ENCODE data around the gene TRIM39. TPM values are rescaled to one million over a fixed set of nuclear protein-coding genes. Genes with fewer than 3 reads are reported as not detected.
"Not testable (repeated sequence)": the region's sequence is repeated elsewhere in the genome, so short reads cannot be mapped to it uniquely, and the experiment has no call there.

Gene TRIM39
- total RNA-seq: 10 to 100 TPM in 2 of 4 donors, 1 to 10 TPM in 2; 7.4 to 16.7 (median 10.0) TPM
- polyA plus RNA-seq: 10 to 100 TPM in 2 of 3 donors, 1 to 10 TPM in 1; 8.9 to 20.9 (median 11.4) TPM
- long read RNA-seq, donor 1, partial matches to known transcripts: 6 of 12 reads
- long read RNA-seq, donor 1, other reads (novel, unspliced or antisense): 3 of 12 reads
- long read RNA-seq, donor 2, transcript TRIM39-205 (8 exons, 3,249 nt): major isoform, 10 of 55 reads
- long read RNA-seq, donor 2, partial matches to known transcripts: 18 of 55 reads
- long read RNA-seq, donor 2, other reads (novel, unspliced or antisense): 23 of 55 reads

GRCh38 chr6:30326526-30327231, at the start of gene TRIM39:
TSS of gene TRIM39 (plus strand) at chr6:30326927. CDS start at chr6:30329318, 2,391 bp downstream.
- 0 to 1% (median 1%) methylated on average over 58 to 90 of the region's 90 CpGs for WGBS, 3 donors
- DNase-seq (peak; percentile 91 to 93), ATAC-seq (peak; percentile 88 to 93 (median 89))
- no peak for TF ChIP-seq CTCF (IDR thresholded peaks at IDR 0.05)
- peaks cover 18% of the 10 kb centered on the region for H3K4me1 ChIP-seq
- intact Hi-C loops (cut with DNase I): loop anchor here (5.0 to 10.0 kb wide), 2 partner anchors 109 to 112 kb away; partner anchors contain the start of gene TRIM26 (in 1 of the 2)
- no peaks in the 10 kb centered on the region for H3K9me3 ChIP-seq
- H3K27me3 ChIP-seq (ENCODE audit: insufficient read depth in 3 of 3, low read length in 2 of 3): no peaks in the 10 kb centered on the region
- H3K27ac ChIP-seq: peak within 1 kb of the TSS; percentile 99
- peak within 1 kb of the TSS; percentile 94 for H3K4me3 ChIP-seq
- peaks cover 4 to 31% of the 10 kb centered on the region in 2 donors for H3K36me3 ChIP-seq (ENCODE audit: insufficient read depth in 1 of 2, low read depth in 1 of 2)

- not testable (repeated sequence) for H3K4me3 ChIP-seq
- peaks cover 71% of the 10 kb centered on the region for H3K9me3 ChIP-seq
- WGBS, 3 donors: 93 to 99% (median 97%) methylated on average over 1 of the region's 1 CpG
Measured at GRCh38 chr6:30280988-30281387, 45.7 kb upstream of the TRIM39 start.

GRCh38 chr6:30282522-30282921, 44.2 kb upstream of the TRIM39 start:
- no peaks in the 10 kb centered on the region for H3K36me3 ChIP-seq (ENCODE audit: insufficient read depth in 1 of 2, low read depth in 1 of 2)
- no peak for TF ChIP-seq CTCF (IDR thresholded peaks at IDR 0.05)
- no peak overlapping the region for H3K27ac ChIP-seq
- ATAC-seq (no peak), DNase-seq (no peak)
- no peaks in the 10 kb centered on the region for H3K27me3 ChIP-seq (ENCODE audit: insufficient read depth in 3 of 3, low read length in 2 of 3)
- no peaks in the 10 kb centered on the region for H3K4me1 ChIP-seq
- 90 to 98% (median 94%) methylated on average over 2 of the region's 2 CpGs for WGBS, 3 donors
- H3K9me3 ChIP-seq: peaks cover 84% of the 10 kb centered on the region
- no peak overlapping the region for H3K4me3 ChIP-seq
- intact Hi-C loops (cut with DNase I): no loop called here

More at GRCh38 chr6:30280988-30281387, 45.7 kb upstream of the TRIM39 start:
- H3K27me3 ChIP-seq (ENCODE audit: insufficient read depth in 3 of 3, low read length in 2 of 3); H3K27ac ChIP-seq; ATAC-seq; H3K4me1 ChIP-seq; H3K36me3 ChIP-seq (ENCODE audit: insufficient read depth in 1 of 2, low read depth in 1 of 2); DNase-seq; intact Hi-C loops (cut with DNase I): not testable (repeated sequence)

- H3K9me3 ChIP-seq: peaks cover 84% of the 10 kb centered on the region
- DNase-seq: no peak
- no peak overlapping the region for H3K27ac ChIP-seq
- no peaks in the 10 kb centered on the region for H3K27me3 ChIP-seq (ENCODE audit: insufficient read depth in 3 of 3, low read length in 2 of 3)
- no peaks in the 10 kb centered on the region for H3K4me1 ChIP-seq
- intact Hi-C loops (cut with DNase I): no loop called here
- 82 to 90% (median 85%) methylated on average over 1 of the region's 1 CpG for WGBS, 3 donors
- no peak overlapping the region for H3K4me3 ChIP-seq
- no peak for TF ChIP-seq CTCF (IDR thresholded peaks at IDR 0.05)
- peaks cover 0 to 4% of the 10 kb centered on the region in 2 donors for H3K36me3 ChIP-seq (ENCODE audit: insufficient read depth in 1 of 2, low read depth in 1 of 2)
- no peak for ATAC-seq
Measured at GRCh38 chr6:30283761-30284160, 43.0 kb upstream of the TRIM39 start.

- WGBS, 3 donors: 0 to 100% (median 95%) methylated on average over 1 of the region's 1 CpG
- no peak for ATAC-seq
- Histone ChIP-seq H3K4me1 (no peaks in the 10 kb centered on the region), H3K9me3 (peaks cover 56% of the 10 kb centered on the region), H3K36me3 (ENCODE audit: insufficient read depth in 1 of 2, low read depth in 1 of 2) (peaks cover 7 to 35% of the 10 kb centered on the region in 2 donors), H3K27ac (no peak overlapping the region), H3K4me3 (no peak overlapping the region), H3K27me3 (ENCODE audit: insufficient read depth in 3 of 3, low read length in 2 of 3) (no peaks in the 10 kb centered on the region)
- intact Hi-C loops (cut with DNase I): no loop called here
- TF ChIP-seq CTCF (IDR thresholded peaks at IDR 0.05): no peak
- DNase-seq: no peak
Measured at GRCh38 chr6:30287139-30287538, 39.6 kb upstream of the TRIM39 start.
